HEK293 (cell line): ENCODE data around the gene TOP3B.
"Not testable (repeated sequence)": the region's sequence is repeated elsewhere in the genome, so short reads cannot be mapped to it uniquely, and the experiment has no call there.

Experiments
- CTCF ChIA-PET: fragments of 350-600 bp; formaldehyde crosslinking; extraction: SDS; loops from one replicate; lab custom pipeline; 2021; ENCODE audit warnings: antibody characterized with exemption; lab: Yijun Ruan, JAX
- POLR2A ChIA-PET: fragments of 300-600 bp; formaldehyde crosslinking; extraction: SDS; loops from one replicate; lab custom pipeline; 2020; ENCODE audit warnings: antibody characterized with exemption, inconsistent platforms; lab: Yijun Ruan, JAX
- H3K27ac ChIP-seq: fragments of 200-500 bp; sonication (Bioruptor generic); 2 replicates; pipeline ENCODE4 v1.5.1; 2014; ENCODE audit warnings: low read depth, low read length, control low read depth, inconsistent platforms; ENCODE audit errors: extremely low read depth
- H3K36me3 ChIP-seq, 2 experiments: fragments of 200-500 bp in 1 of 2; sonication (Bioruptor generic) in 1 of 2; 1 replicate in 1 of 2; 2 replicates in 1 of 2; pipeline ENCODE4 v1.5.1; 2014 to 2017; ENCODE audit warnings: inconsistent platforms in 2 of 2, low read length in 2 of 2; ENCODE audit not compliant: control insufficient read depth in 2 of 2, insufficient read depth in 1 of 2
- H3K4me1 ChIP-seq: fragments of 200-500 bp; sonication (Bioruptor generic); 2 replicates; pipeline ENCODE4 v1.5.1; 2014; ENCODE audit warnings: mild to moderate bottlenecking, low read length, inconsistent platforms; ENCODE audit not compliant: control insufficient read depth, insufficient read depth
- H3K4me3 ChIP-seq: 2 replicates; pipeline ENCODE4 v1.5.1; 2011; ENCODE audit warnings: low read depth, mild to moderate bottlenecking, control low read depth, low read length, moderate library complexity
- H3K9me3 ChIP-seq: fragments of 200-500 bp; sonication (Bioruptor generic); 2 replicates; pipeline ENCODE4 v1.5.1; 2014; ENCODE audit warnings: low read depth, low read length, inconsistent platforms; ENCODE audit not compliant: control insufficient read depth, insufficient read depth
- IKZF3 ChIP-seq: fragments of 450-650 bp; IDR thresholded peaks from 2 replicates; pipeline ENCODE4 v1.5.0; 2018; ENCODE audit warnings: missing biosample characterization, mild to moderate bottlenecking, missing genetic modification characterization, moderate library complexity
- REPIN1 ChIP-seq: fragments of 450-650 bp; formaldehyde crosslinking; IDR thresholded peaks from 2 replicates; pipeline ENCODE4 v1.5.1; 2017; ENCODE audit warnings: missing biosample characterization, missing genetic modification characterization, low read depth
- SCRT1 ChIP-seq: fragments of 450-650 bp; formaldehyde crosslinking; IDR thresholded peaks from 2 replicates; pipeline ENCODE4 v1.5.1; 2016; ENCODE audit warnings: missing biosample characterization, missing genetic modification characterization, borderline replicate concordance
- YY1 ChIP-seq: fragments of 450-650 bp; formaldehyde crosslinking; IDR thresholded peaks from 2 replicates; pipeline ENCODE4 v1.5.1; 2018; ENCODE audit warnings: missing biosample characterization, missing genetic modification characterization
- ZBTB21 ChIP-seq: fragments of 450-650 bp; formaldehyde crosslinking; IDR thresholded peaks from 2 replicates; pipeline ENCODE4 v1.5.1; 2017; ENCODE audit warnings: missing biosample characterization, missing genetic modification characterization
- ZBTB26 ChIP-seq: fragments of 450-650 bp; formaldehyde crosslinking; optimal IDR thresholded peaks from 2 replicates; pipeline ENCODE3; 2016; ENCODE audit warnings: missing biosample characterization, mild to moderate bottlenecking, missing genetic modification characterization
- ZBTB6 ChIP-seq: fragments of 450-650 bp; formaldehyde crosslinking; IDR thresholded peaks from 2 replicates; pipeline ENCODE4 v1.5.1; 2017; ENCODE audit warnings: missing biosample characterization, missing genetic modification characterization
- ZNF157 ChIP-seq: fragments of 450-650 bp; formaldehyde crosslinking; IDR thresholded peaks from 2 replicates; pipeline ENCODE4 v1.5.1; 2016; ENCODE audit warnings: missing biosample characterization, missing genetic modification characterization
- ZNF19 ChIP-seq: fragments of 450-650 bp; formaldehyde crosslinking; IDR thresholded peaks from 2 replicates; pipeline ENCODE4; 2016; ENCODE audit warnings: missing biosample characterization, missing genetic modification characterization, low read depth
- ZNF280C ChIP-seq: fragments of 450-650 bp; formaldehyde crosslinking; IDR thresholded peaks from 2 replicates; pipeline ENCODE4 v1.5.1; 2016; ENCODE audit warnings: missing biosample characterization, missing genetic modification characterization
- ZNF302 ChIP-seq: fragments of 450-650 bp; formaldehyde crosslinking; IDR thresholded peaks from 2 replicates; pipeline ENCODE4 v1.5.1; 2016; ENCODE audit warnings: missing biosample characterization, missing genetic modification characterization, low read depth
- ZNF350 ChIP-seq: fragments of 450-650 bp; formaldehyde crosslinking; IDR thresholded peaks from 2 replicates; pipeline ENCODE4 v1.5.0; 2017; ENCODE audit warnings: missing biosample characterization, mild to moderate bottlenecking, missing genetic modification characterization
- ZNF366 ChIP-seq: fragments of 450-650 bp; formaldehyde crosslinking; conservative IDR thresholded peaks from 2 replicates; pipeline ENCODE4 v1.5.1; 2016; ENCODE audit warnings: missing biosample characterization, missing genetic modification characterization
- ZNF394 ChIP-seq: fragments of 450-650 bp; formaldehyde crosslinking; IDR thresholded peaks from 2 replicates; pipeline ENCODE4 v1.5.1; 2016; ENCODE audit warnings: missing biosample characterization, missing genetic modification characterization, mild to moderate bottlenecking, moderate library complexity, borderline replicate concordance
- ZNF529 ChIP-seq: fragments of 450-650 bp; formaldehyde crosslinking; IDR thresholded peaks from 2 replicates; pipeline ENCODE4 v1.5.1; 2017; ENCODE audit warnings: missing genetic modification characterization, missing biosample characterization; ENCODE audit not compliant: insufficient replicate concordance
- ZNF610 ChIP-seq: fragments of 450-650 bp; formaldehyde crosslinking; IDR thresholded peaks from 2 replicates; pipeline ENCODE4 v1.5.1; 2016; ENCODE audit warnings: missing biosample characterization, missing genetic modification characterization, borderline replicate concordance
- TF ChIP-seq, protein P1 (sequence below): fragments of 450-650 bp; formaldehyde crosslinking; IDR thresholded peaks from 2 replicates; pipeline ENCODE4 v1.5.1; 2016; ENCODE audit warnings: missing biosample characterization, missing genetic modification characterization
- TF ChIP-seq, protein P2 (sequence below): fragments of 450-650 bp; formaldehyde crosslinking; conservative IDR thresholded peaks from 2 replicates; pipeline ENCODE4 v1.5.1; 2016; ENCODE audit warnings: low read depth, missing biosample characterization, missing genetic modification characterization
- TF ChIP-seq, protein P3 (sequence below): fragments of 450-650 bp; formaldehyde crosslinking; IDR thresholded peaks from 2 replicates; pipeline ENCODE4 v1.5.1; 2016; ENCODE audit warnings: missing biosample characterization, missing genetic modification characterization

The TOP3B gene

GRCh38 chr22:21915624-21916308 lies 66.8 kb downstream of the TOP3B start:
- CTCF ChIA-PET = interaction anchor here (0.5 to 1.8 kb wide), 4 partner anchors 9 to 141 kb away, joined by 3 to 8 read pairs (median 3); no protein-coding TSS in a partner anchor
- H3K36me3 ChIP-seq = peaks cover 0 to 5% of the 10 kb centered on the region in 2 experiments; a peak in 1 of 3 replicates
- TF ChIP-seq ZNF366 (tag by site-specific recombination) (no peak), ZNF529 (tag by site-specific recombination) (no peak), ZBTB26 (tag by site-specific recombination) (no peak), IKZF3 (tag by site-specific recombination) (no peak), ZNF610 (tag by site-specific recombination) (no peak), REPIN1 (no peak), ZNF350 (tag by site-specific recombination) (no peak), SCRT1 (tag by site-specific recombination) (no peak), ZBTB21 (no peak), ZNF302 (no peak), ZNF157 (tag by site-specific recombination) (no peak), YY1 (tag by site-specific recombination) (no peak), ZBTB6 (no peak), ZNF280C (tag by site-specific recombination) (no peak), ZNF19 (tag by site-specific recombination) (no peak), ZNF394 (no peak)
- TF ChIP-seq, protein P1, sequence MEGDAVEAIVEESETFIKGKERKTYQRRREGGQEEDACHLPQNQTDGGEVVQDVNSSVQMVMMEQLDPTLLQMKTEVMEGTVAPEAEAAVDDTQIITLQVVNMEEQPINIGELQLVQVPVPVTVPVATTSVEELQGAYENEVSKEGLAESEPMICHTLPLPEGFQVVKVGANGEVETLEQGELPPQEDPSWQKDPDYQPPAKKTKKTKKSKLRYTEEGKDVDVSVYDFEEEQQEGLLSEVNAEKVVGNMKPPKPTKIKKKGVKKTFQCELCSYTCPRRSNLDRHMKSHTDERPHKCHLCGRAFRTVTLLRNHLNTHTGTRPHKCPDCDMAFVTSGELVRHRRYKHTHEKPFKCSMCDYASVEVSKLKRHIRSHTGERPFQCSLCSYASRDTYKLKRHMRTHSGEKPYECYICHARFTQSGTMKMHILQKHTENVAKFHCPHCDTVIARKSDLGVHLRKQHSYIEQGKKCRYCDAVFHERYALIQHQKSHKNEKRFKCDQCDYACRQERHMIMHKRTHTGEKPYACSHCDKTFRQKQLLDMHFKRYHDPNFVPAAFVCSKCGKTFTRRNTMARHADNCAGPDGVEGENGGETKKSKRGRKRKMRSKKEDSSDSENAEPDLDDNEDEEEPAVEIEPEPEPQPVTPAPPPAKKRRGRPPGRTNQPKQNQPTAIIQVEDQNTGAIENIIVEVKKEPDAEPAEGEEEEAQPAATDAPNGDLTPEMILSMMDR (tag by site-specific recombination) = no peak
- TF ChIP-seq, protein P2, sequence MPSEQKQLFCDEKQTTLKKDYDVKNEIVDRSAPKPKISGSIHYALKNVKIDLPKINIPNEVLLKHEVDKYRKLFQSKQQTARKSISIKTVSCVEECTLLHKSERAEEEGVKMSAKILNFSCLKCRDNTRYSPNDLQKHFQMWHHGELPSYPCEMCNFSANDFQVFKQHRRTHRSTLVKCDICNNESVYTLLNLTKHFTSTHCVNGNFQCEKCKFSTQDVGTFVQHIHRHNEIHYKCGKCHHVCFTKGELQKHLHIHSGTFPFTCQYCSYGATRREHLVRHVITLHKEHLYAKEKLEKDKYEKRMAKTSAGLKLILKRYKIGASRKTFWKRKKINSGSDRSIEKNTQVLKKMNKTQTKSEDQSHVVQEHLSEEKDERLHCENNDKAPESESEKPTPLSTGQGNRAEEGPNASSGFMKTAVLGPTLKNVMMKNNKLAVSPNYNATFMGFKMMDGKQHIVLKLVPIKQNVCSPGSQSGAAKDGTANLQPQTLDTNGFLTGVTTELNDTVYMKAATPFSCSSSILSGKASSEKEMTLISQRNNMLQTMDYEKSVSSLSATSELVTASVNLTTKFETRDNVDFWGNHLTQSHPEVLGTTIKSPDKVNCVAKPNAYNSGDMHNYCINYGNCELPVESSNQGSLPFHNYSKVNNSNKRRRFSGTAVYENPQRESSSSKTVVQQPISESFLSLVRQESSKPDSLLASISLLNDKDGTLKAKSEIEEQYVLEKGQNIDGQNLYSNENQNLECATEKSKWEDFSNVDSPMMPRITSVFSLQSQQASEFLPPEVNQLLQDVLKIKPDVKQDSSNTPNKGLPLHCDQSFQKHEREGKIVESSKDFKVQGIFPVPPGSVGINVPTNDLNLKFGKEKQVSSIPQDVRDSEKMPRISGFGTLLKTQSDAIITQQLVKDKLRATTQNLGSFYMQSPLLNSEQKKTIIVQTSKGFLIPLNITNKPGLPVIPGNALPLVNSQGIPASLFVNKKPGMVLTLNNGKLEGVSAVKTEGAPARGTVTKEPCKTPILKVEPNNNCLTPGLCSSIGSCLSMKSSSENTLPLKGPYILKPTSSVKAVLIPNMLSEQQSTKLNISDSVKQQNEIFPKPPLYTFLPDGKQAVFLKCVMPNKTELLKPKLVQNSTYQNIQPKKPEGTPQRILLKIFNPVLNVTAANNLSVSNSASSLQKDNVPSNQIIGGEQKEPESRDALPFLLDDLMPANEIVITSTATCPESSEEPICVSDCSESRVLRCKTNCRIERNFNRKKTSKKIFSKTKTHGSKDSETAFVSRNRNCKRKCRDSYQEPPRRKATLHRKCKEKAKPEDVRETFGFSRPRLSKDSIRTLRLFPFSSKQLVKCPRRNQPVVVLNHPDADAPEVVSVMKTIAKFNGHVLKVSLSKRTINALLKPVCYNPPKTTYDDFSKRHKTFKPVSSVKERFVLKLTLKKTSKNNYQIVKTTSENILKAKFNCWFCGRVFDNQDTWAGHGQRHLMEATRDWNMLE (tag by site-specific recombination) = no peak
- TF ChIP-seq, protein P3, sequence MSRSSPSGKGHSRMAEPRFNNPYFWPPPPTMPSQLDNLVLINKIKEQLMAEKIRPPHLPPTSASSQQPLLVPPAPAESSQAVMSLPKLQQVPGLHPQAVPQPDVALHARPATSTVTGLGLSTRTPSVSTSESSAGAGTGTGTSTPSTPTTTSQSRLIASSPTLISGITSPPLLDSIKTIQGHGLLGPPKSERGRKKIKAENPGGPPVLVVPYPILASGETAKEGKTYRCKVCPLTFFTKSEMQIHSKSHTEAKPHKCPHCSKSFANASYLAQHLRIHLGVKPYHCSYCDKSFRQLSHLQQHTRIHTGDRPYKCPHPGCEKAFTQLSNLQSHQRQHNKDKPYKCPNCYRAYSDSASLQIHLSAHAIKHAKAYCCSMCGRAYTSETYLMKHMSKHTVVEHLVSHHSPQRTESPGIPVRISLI (tag by site-specific recombination) = no peak
- POLR2A ChIA-PET = interaction anchor here (1.1 kb wide), 1 partner anchor 50 kb away, joined by 3 read pairs; no protein-coding TSS in a partner anchor
- H3K4me3 ChIP-seq = no peak overlapping the region
- H3K27ac ChIP-seq = no peak overlapping the region
- H3K9me3 ChIP-seq = no peaks in the 10 kb centered on the region
- H3K4me1 ChIP-seq = no peaks in the 10 kb centered on the region

DNA sequence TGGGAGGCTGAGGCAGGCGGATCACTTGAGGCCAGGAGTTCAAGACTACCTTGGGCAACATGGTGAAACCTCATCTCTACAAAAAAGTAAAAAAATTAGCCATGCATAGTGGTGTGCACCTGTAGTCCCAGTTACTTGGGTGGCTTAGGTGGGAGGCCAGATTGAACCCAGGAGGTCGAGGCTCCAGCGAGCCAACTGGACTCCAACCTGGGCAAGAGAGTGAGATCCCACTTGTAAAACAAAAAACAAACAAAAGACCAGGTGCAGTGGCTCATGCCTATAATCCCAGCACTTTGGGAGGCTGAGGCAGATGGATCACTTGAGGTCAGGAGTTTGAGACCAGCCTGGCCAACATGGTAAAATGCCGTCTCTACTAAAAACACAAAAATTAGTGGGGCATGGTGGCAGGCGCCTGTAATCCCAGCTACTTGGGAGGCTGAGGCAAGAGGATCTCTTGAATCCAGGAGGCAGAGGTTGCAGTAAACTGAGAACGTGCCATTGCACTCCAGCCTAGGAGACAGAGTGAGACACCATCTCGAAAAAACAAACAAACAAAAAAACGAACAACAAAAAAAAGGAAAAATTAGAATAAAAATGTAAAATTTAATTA lies 68.4 kb downstream of the TOP3B start:
- H3K4me3 ChIP-seq, POLR2A ChIA-PET, CTCF ChIA-PET, H3K27ac ChIP-seq, H3K36me3 ChIP-seq, H3K4me1 ChIP-seq, H3K9me3 ChIP-seq: not testable (repeated sequence)
